Psoas muscle (tissue), 8 donors: Measurements from ENCODE around the gene CNTRL. TPM values are rescaled to one million over a fixed set of nuclear protein-coding genes. Genes with fewer than 3 reads are reported as not detected.
"Not testable (repeated sequence)": the region's sequence is repeated elsewhere in the genome, so short reads cannot be mapped to it uniquely, and the experiment has no call there.

ENCODE experiments used
- ATAC-seq, 4 donors: fragments of 200-7000 bp; cut with Tn5 transposase; one replicate each; pipeline ENCODE4 v1.9.1; 2020; ENCODE audit warnings: moderate library complexity in 3 of 4, mild to moderate bottlenecking in 2 of 4
- DNase-seq, 2 donors: peaks; one replicate each; pipeline ENCODE4 v3.0.0-alpha.2; 2020
- H3K27ac ChIP-seq: fragments of 200-600 bp; one replicate; pipeline ENCODE4 v1.8.0; 2022
- H3K27me3 ChIP-seq, 3 donors: fragments of 200-600 bp in 1 of 3; one replicate each; pipeline versions ENCODE4 v1.6.1 to v1.8.0; 2013 to 2022; ENCODE audit warnings: low read length in 2 of 3, mild to moderate bottlenecking in 2 of 3, moderate library complexity in 1 of 3; ENCODE audit not compliant: insufficient read depth in 3 of 3
- H3K36me3 ChIP-seq, 2 donors: fragments of 200-600 bp in 1 of 2; one replicate each; pipeline versions ENCODE4 v1.6.1 to v1.8.0; 2013 to 2022; ENCODE audit warnings: low read depth in 1 of 2, mild to moderate bottlenecking in 1 of 2, moderate library complexity in 1 of 2; ENCODE audit not compliant: insufficient read depth in 1 of 2
- H3K4me1 ChIP-seq: fragments of 200-600 bp; one replicate; pipeline ENCODE4 v1.8.0; 2022
- H3K4me3 ChIP-seq: fragments of 200-600 bp; one replicate; pipeline ENCODE4 v1.8.0; 2022; ENCODE audit warnings: mild to moderate bottlenecking
- H3K9me3 ChIP-seq: fragments of 200-600 bp; one replicate; pipeline ENCODE4 v1.8.0; 2022
- WGBS, 3 donors: extraction: QIAGEN DNeasy Blood & Tissue Kit; methylation state at CpG; one replicate each; pipeline versions ENCODE4 v1.1.6 to v1.1.7; 2013; 5-methylcytosine and 5-hydroxymethylcytosine counted together
- intact Hi-C, 2 donors: fragments of 100-400 bp; cut with DNase I; formaldehyde crosslinking; loops; one replicate each; pipeline versions ENCODE4 v1.11.0 to v1.14.2; 2022
- polyA plus RNA-seq, 3 donors: library from polyadenylated mRNA; stranded (reverse); fragments of 200-250 nt; gene quantifications; one replicate each; pipeline ENCODE4 v1.2.3, GENCODE V29; 2013
- total RNA-seq, 4 donors: library from RNA; stranded (reverse); fragmentation: NEBNext Ultra II Directional in 2 of 4; extraction: Animal tissue kit (Norgen Biotek cat#: 25700) in 2 of 4; gene quantifications; one replicate each; pipeline versions ENCODE4 v1.2.1 to v1.2.4, GENCODE V29; 2021 to 2023
- TF ChIP-seq, protein P1 (sequence below): fragments of 200-600 bp; IDR thresholded peaks from one replicate; pipeline ENCODE4 v1.8.0; 2022; ENCODE audit warnings: antibody characterized with exemption
- donor health status: healthy with polysubstance abuse.
- donor health status: DM: no; HTN: no; CAD: no; lungs with moderate emphysema.
- donor health status: Bipolar disorder and iron deficiency.
- donor health status: healthy.
- donor health status: DM: yes; HTN: yes; CAD: no.
- donor health status: DM: no; HTN: no; CAD: no.
- donor health status: DM: no; HTN: no; CAD: no.
- donor health status: DM: yes; HTN: yes; CAD: no.

The CNTRL gene
- total and polyA plus RNA-seq, 7 donors: 1.00 to 2.4 (median 1.3) TPM

GRCh38 chr9:121034529-121034928 is 40.2 kb upstream of the CNTRL start:
- no peak for ATAC-seq
- Histone ChIP-seq H3K27me3 (no peaks in the 10 kb centered on the region), H3K4me3 (no peak overlapping the region), H3K4me1 (no peaks in the 10 kb centered on the region), H3K9me3 (no peaks in the 10 kb centered on the region), H3K36me3 (no peaks in the 10 kb centered on the region), H3K27ac (no peak overlapping the region)
- 85 to 90% (median 87%) methylated on average over 2 of the region's 2 CpGs for WGBS, 3 donors
- TF ChIP-seq, protein P1, sequence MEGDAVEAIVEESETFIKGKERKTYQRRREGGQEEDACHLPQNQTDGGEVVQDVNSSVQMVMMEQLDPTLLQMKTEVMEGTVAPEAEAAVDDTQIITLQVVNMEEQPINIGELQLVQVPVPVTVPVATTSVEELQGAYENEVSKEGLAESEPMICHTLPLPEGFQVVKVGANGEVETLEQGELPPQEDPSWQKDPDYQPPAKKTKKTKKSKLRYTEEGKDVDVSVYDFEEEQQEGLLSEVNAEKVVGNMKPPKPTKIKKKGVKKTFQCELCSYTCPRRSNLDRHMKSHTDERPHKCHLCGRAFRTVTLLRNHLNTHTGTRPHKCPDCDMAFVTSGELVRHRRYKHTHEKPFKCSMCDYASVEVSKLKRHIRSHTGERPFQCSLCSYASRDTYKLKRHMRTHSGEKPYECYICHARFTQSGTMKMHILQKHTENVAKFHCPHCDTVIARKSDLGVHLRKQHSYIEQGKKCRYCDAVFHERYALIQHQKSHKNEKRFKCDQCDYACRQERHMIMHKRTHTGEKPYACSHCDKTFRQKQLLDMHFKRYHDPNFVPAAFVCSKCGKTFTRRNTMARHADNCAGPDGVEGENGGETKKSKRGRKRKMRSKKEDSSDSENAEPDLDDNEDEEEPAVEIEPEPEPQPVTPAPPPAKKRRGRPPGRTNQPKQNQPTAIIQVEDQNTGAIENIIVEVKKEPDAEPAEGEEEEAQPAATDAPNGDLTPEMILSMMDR: no peak
- DNase-seq: no peak
- intact Hi-C loops: no loop called here

DNA sequence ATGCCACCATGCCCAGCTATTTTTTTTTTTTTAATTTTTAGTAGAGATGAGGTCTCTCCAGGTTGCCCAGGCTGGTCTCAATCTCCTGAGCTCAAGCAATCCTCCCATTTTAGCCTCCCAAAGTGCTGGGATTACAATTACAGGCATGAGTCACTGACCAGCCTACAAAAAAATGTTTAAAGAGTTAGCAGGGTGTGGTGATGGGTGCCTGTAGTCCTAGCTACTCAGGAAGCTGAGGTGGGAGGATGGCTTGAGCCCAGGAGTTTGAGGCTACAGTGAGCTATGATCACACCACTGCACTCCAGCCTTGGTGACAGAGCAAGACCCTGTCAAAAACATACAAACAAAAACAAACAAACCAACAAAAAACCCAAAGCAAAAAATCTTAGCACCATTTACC is 39.0 kb upstream of the CNTRL start:
- intact Hi-C loops, H3K27ac ChIP-seq, ATAC-seq, H3K4me3 ChIP-seq, H3K9me3 ChIP-seq, H3K36me3 ChIP-seq, H3K27me3 ChIP-seq, H3K4me1 ChIP-seq, DNase-seq: not testable (repeated sequence)

GRCh38 chr9:121038362-121038761 is 36.4 kb upstream of the CNTRL start:
- 54 to 76% (median 59%) methylated on average over 2 of the region's 2 CpGs for WGBS, 3 donors
- H3K27ac ChIP-seq: no peak overlapping the region
- DNase-seq: no peak

DNA sequence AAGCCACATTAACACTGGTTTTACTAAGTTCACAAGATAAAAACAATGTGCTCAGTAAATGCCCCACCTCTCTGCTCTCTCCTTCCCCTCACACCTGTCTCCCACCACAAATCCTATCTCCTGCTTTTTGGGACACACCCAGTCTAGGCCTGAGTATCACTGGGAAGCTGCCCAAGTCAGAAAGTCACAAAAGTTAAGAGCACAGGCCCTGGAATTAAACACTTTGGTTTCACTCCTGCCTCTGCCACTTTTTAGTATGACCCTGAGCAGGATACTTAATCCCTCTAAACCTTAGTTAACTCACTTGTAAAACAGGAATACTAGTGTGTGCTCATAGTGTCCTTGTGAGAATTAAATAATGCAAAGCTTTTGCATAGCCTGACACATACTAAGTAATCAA is 36.0 kb upstream of the CNTRL start:
- TF ChIP-seq, protein P1: no peak
- Histone ChIP-seq H3K27me3 (no peaks in the 10 kb centered on the region), H3K4me3 (no peak overlapping the region), H3K36me3 (no peaks in the 10 kb centered on the region), H3K4me1 (no peaks in the 10 kb centered on the region), H3K27ac (no peak overlapping the region), H3K9me3 (no peaks in the 10 kb centered on the region)
- intact Hi-C loops: no loop called here
- DNase-seq (no peak), ATAC-seq (no peak)

More at GRCh38 chr9:121038362-121038761, 36.4 kb upstream of the CNTRL start:
- Histone ChIP-seq H3K36me3 (no peaks in the 10 kb centered on the region), H3K4me1 (no peaks in the 10 kb centered on the region), H3K9me3 (no peaks in the 10 kb centered on the region), H3K27me3 (no peaks in the 10 kb centered on the region), H3K4me3 (no peak overlapping the region)
- TF ChIP-seq, protein P1: no peak
- intact Hi-C loops: no loop called here
- ATAC-seq: no peak

DNA sequence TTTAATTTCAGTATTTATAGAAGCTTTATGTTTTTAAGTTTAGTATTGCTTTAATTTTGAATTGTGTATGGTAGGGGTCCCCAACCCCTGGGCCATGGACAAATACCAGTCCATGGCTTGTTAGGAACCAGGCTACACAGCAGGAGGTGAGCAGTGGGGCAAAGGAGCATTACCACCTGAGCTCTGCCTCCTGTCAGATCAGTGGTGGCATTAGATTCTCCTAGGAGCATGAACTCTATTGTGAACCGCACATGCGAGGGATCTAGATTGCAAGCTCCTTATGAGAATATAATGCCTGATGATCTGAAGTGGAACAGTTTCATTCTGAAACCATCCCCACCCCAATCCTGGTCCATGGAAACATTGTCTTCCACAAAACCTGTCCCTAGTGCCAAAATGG is 26.6 kb upstream of the CNTRL start:
- H3K36me3 ChIP-seq: no peaks in the 10 kb centered on the region
- TF ChIP-seq, protein P1: no peak
- 93 to 96% (median 95%) methylated on average over 2 of the region's 2 CpGs for WGBS, 3 donors
- H3K27ac ChIP-seq: no peak overlapping the region
- H3K4me3 ChIP-seq: no peak overlapping the region
- no peak for DNase-seq
- intact Hi-C loops: no loop called here
- no peaks in the 10 kb centered on the region for H3K9me3 ChIP-seq
- no peaks in the 10 kb centered on the region for H3K4me1 ChIP-seq
- no peak for ATAC-seq
- no peaks in the 10 kb centered on the region for H3K27me3 ChIP-seq
